ENCODE measurements around the gene RPL22.

RPL22 gene

GRCh38 chr1:6210591-6211355, 11.4 kb upstream of the RPL22 start:
- Mint-ChIP-seq H3K27ac (no peak overlapping the region), H3K36me3 (ENCODE audit: low read depth) (peaks cover 5% of the 10 kb centered on the region), H3K9me3 (peaks cover 9% of the 10 kb centered on the region), H3K27me3 (ENCODE audit: low read depth, poor library complexity) (peaks cover 47% of the 10 kb centered on the region), H3K4me3 (no peak overlapping the region), H3K4me1 (peaks cover 33% of the 10 kb centered on the region)
- no peak for DNase-seq
- no peak for TF ChIP-seq CTCF (IDR thresholded peaks at IDR 0.05)

- Mint-ChIP-seq H3K27me3 (ENCODE audit: low read depth, poor library complexity) (peaks cover 46% of the 10 kb centered on the region), H3K9me3 (peaks cover 2% of the 10 kb centered on the region), H3K27ac (no peak overlapping the region), H3K36me3 (ENCODE audit: low read depth) (no peaks in the 10 kb centered on the region), H3K4me3 (peak overlapping the region; percentile 52), H3K4me1 (peaks cover 33% of the 10 kb centered on the region)
- no peak for TF ChIP-seq CTCF (IDR thresholded peaks at IDR 0.05)
- DNase-seq, result no peak
Observed at GRCh38 chr1:6209661-6210580, 10.5 kb upstream of the RPL22 start.

GRCh38 chr1:6208723-6209660, 9.6 kb upstream of the RPL22 start:
- peaks cover 51% of the 10 kb centered on the region for H3K27me3 Mint-ChIP-seq (ENCODE audit: low read depth, poor library complexity)
- DNase-seq, result peak; percentile 69
- H3K36me3 Mint-ChIP-seq (ENCODE audit: low read depth), result no peaks in the 10 kb centered on the region
- H3K4me1 Mint-ChIP-seq, result peaks cover 30% of the 10 kb centered on the region
- no peaks in the 10 kb centered on the region for H3K9me3 Mint-ChIP-seq
- H3K4me3 Mint-ChIP-seq, result peak overlapping the region; percentile 58
- H3K27ac Mint-ChIP-seq, result no peak overlapping the region
- peak; percentile 43 for TF ChIP-seq CTCF (IDR thresholded peaks at IDR 0.05)

- DNase-seq, result no peak
- Mint-ChIP-seq H3K36me3 (ENCODE audit: low read depth) (no peaks in the 10 kb centered on the region), H3K4me3 (peak overlapping the region; percentile 62), H3K27ac (no peak overlapping the region), H3K4me1 (peaks cover 21% of the 10 kb centered on the region), H3K9me3 (no peaks in the 10 kb centered on the region), H3K27me3 (ENCODE audit: low read depth, poor library complexity) (peaks cover 50% of the 10 kb centered on the region)
- TF ChIP-seq CTCF (IDR thresholded peaks at IDR 0.05), result no peak
Observed at GRCh38 chr1:6207921-6208320, 8.5 kb upstream of the RPL22 start.

- Mint-ChIP-seq H3K27ac (no peak overlapping the region), H3K9me3 (no peaks in the 10 kb centered on the region), H3K27me3 (ENCODE audit: low read depth, poor library complexity) (peaks cover 46% of the 10 kb centered on the region), H3K36me3 (ENCODE audit: low read depth) (no peaks in the 10 kb centered on the region), H3K4me1 (peaks cover 15% of the 10 kb centered on the region), H3K4me3 (peak overlapping the region; percentile 42)
- DNase-seq, result no peak
- TF ChIP-seq CTCF (IDR thresholded peaks at IDR 0.05), result no peak
Observed at GRCh38 chr1:6207075-6207885, 7.9 kb upstream of the RPL22 start.

Measured in nephron progenitor cell (in vitro differentiated cells).